Osteocyte (in vitro differentiated cells): Measurements from ENCODE around the gene OR6J1. TPM values are rescaled to one million over a fixed set of nuclear protein-coding genes. Genes with fewer than 3 reads are reported as not detected.
"Not testable (repeated sequence)": the region's sequence is repeated elsewhere in the genome, so short reads cannot be mapped to it uniquely, and the experiment has no call there.

Experiments used
- DNase-seq: peaks from one replicate; pipeline ENCODE4 v3.0.0; 2021; ENCODE audit warnings: mixed read lengths; ENCODE audit not compliant: unreplicated experiment; ENCODE audit errors: extremely low spot score
- H3K27ac Mint-ChIP-seq: one replicate; pipeline ENCODE4 v1.8.0; 2021; ENCODE audit warnings: mild to moderate bottlenecking, mixed read lengths; ENCODE audit not compliant: unreplicated experiment
- H3K27me3 Mint-ChIP-seq: one replicate; pipeline ENCODE4 v1.8.0; 2021; ENCODE audit warnings: mixed read lengths; ENCODE audit not compliant: unreplicated experiment
- H3K36me3 Mint-ChIP-seq: one replicate; pipeline ENCODE4 v1.8.0; 2021; ENCODE audit warnings: mixed read lengths; ENCODE audit not compliant: unreplicated experiment
- H3K4me1 Mint-ChIP-seq: one replicate; pipeline ENCODE4 v1.8.0; 2021; ENCODE audit warnings: mixed read lengths; ENCODE audit not compliant: unreplicated experiment
- H3K4me3 Mint-ChIP-seq: one replicate; pipeline ENCODE4 v1.8.0; 2021; ENCODE audit warnings: mild to moderate bottlenecking, moderate library complexity, mixed read lengths; ENCODE audit not compliant: unreplicated experiment
- H3K9me3 Mint-ChIP-seq: one replicate; pipeline ENCODE4 v1.8.0; 2021; ENCODE audit warnings: mixed read lengths; ENCODE audit not compliant: unreplicated experiment
- total RNA-seq: library from RNA; stranded (reverse); gene quantifications from 2 replicates; pipeline ENCODE4 v1.2.1, GENCODE V29; 2021
- TF ChIP-seq, protein P1 (sequence below): fragments of 200-600 bp; sonication (generic); IDR thresholded peaks from 2 replicates; pipeline ENCODE4 v1.5.0; 2021; ENCODE audit warnings: antibody characterized with exemption, mild to moderate bottlenecking, moderate library complexity

The OR6J1 gene
- total RNA-seq, 1 donor from 2014 or later = not detected

DNA sequence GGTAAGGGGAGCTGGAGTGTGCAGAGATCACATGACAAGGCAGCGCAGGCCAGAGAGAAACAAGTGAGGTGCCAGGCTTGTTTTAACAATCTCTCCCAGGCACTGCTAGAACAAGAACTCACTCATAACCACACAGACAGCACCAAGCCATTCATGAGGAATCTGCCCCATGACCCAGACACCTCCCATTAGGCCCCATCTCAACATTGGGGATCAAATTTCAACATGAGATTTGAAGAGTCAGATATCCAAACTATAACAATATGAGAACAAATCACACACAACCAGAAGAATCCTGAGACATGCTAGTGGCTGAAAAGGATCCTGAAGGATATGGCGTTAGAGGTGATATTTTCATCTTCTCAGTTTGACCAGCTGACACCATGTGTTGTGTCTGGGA lies 21.9 kb downstream of the OR6J1 start:
- H3K36me3 Mint-ChIP-seq = peaks cover 3% of the 10 kb centered on the region
- H3K9me3 Mint-ChIP-seq = no peaks in the 10 kb centered on the region
- H3K27ac Mint-ChIP-seq = peak overlapping the region; percentile 84
- H3K4me1 Mint-ChIP-seq = peaks cover 17% of the 10 kb centered on the region
- no peaks in the 10 kb centered on the region for H3K27me3 Mint-ChIP-seq
- no peak for DNase-seq
- no peak overlapping the region for H3K4me3 Mint-ChIP-seq
- TF ChIP-seq, protein P1, sequence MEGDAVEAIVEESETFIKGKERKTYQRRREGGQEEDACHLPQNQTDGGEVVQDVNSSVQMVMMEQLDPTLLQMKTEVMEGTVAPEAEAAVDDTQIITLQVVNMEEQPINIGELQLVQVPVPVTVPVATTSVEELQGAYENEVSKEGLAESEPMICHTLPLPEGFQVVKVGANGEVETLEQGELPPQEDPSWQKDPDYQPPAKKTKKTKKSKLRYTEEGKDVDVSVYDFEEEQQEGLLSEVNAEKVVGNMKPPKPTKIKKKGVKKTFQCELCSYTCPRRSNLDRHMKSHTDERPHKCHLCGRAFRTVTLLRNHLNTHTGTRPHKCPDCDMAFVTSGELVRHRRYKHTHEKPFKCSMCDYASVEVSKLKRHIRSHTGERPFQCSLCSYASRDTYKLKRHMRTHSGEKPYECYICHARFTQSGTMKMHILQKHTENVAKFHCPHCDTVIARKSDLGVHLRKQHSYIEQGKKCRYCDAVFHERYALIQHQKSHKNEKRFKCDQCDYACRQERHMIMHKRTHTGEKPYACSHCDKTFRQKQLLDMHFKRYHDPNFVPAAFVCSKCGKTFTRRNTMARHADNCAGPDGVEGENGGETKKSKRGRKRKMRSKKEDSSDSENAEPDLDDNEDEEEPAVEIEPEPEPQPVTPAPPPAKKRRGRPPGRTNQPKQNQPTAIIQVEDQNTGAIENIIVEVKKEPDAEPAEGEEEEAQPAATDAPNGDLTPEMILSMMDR = no peak

DNA sequence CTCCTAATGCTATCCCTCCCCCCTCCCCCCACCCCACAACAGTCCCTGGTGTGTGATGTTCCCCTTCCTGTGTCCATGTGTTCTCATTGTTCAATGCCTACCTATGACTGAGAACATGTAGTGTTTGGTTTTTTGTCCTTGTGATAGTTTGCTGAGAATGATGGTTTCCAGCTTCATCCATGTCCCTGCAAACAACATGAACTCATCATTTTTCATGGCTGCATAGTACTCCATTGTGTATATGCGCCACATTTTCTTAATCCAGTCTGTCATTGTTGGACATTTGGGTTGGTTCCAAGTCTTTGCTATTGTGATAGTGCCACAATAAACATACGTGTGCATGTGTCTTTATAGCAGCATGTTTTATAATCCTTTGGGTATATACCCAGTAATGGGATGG lies 28.4 kb downstream of the OR6J1 start:
- peaks cover 18% of the 10 kb centered on the region for H3K36me3 Mint-ChIP-seq
- not testable (repeated sequence) for DNase-seq, H3K27ac Mint-ChIP-seq, H3K27me3 Mint-ChIP-seq, H3K4me3 Mint-ChIP-seq, H3K9me3 Mint-ChIP-seq
- H3K4me1 Mint-ChIP-seq = peaks cover 37% of the 10 kb centered on the region

DNA sequence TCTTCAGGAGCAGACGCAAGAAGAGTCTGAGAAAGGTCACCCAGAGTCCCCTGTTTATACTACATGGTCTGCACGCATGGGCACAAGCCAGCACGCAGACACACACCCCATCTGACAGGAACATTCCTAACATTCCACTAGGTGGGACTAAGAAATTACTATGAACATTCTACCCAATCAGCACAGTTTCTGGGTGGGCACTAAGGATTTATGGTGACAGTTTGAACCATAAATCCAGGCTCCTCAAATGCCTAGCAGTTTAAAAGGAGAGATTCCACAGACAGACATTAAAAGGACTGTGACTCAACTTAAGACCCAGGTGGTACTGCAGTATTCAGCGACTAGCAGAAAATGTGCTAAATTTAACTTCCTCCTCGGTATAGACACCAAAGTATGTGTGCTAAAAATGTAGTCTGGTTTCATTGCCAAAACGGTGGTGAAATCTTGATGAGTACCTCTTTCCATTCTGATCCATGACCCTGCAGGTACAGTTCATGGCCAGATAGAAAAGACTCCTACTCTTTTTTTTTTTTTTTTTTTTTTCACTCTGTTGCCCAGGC lies 29.8 kb downstream of the OR6J1 start:
- TF ChIP-seq, protein P1 = no peak
- DNase-seq = peak; percentile 88
- no peaks in the 10 kb centered on the region for H3K27me3 Mint-ChIP-seq
- peaks cover 29% of the 10 kb centered on the region for H3K36me3 Mint-ChIP-seq
- H3K9me3 Mint-ChIP-seq = no peaks in the 10 kb centered on the region
- H3K4me1 Mint-ChIP-seq = peaks cover 37% of the 10 kb centered on the region
- peak overlapping the region; percentile 96 for H3K27ac Mint-ChIP-seq
- H3K4me3 Mint-ChIP-seq = no peak overlapping the region

DNA sequence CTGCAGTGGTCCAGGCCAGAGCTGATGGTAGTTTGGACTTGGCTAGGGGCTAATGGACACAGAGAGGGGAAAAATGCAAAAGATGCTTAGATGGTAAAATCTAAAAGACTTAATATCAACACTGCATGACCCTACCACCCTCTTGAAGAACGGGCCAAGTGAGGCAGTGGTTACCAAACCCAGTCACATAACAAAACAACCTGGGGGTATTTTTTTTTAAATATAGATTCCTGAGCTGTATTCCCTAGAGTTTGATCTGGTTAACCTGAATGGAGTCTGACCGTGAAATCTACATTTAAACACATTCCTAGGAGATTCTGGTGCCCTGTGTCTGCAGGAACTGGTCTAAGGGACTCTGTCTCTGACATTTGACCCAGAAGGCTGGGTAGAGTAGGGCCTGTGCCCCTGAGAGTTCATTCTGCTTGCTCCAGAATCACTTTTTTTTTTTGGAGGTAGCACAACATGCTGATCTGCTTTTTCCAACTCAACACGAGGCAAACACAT lies 30.4 kb downstream of the OR6J1 start:
- Mint-ChIP-seq H3K36me3 (peaks cover 31% of the 10 kb centered on the region), H3K4me3 (peak overlapping the region; percentile 31)

DNA sequence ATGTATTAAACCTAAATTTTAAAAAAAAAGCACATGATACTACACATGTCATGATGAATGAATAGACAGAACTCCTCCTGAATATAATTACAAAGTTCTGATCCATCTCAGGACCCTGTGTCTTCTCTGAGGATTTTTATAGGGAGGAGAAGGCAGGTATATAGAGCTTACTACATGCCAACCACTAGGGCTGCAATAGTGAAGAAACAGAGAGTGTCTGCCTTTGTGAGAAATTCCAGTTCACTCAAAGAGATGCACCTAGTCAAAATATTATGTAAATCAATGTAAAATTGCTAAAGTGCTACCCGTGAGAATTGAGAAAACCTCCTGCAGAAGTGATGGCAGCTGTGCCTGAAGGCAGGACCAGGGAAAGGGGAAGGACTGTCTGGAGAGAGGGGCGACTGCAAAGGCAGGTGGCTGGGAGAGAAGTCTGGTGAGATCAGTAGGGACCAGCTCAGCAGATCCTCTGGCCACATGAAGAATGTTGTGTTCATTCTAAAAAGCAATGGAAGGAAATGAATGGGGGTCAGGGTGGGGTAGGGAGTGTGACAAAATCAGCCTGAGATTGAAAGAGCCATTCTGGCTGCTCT lies 31.0 kb downstream of the OR6J1 start:
- DNase-seq = no peak
- peaks cover 35% of the 10 kb centered on the region for H3K36me3 Mint-ChIP-seq
- peaks cover 37% of the 10 kb centered on the region for H3K4me1 Mint-ChIP-seq
- no peaks in the 10 kb centered on the region for H3K9me3 Mint-ChIP-seq
- H3K27me3 Mint-ChIP-seq = no peaks in the 10 kb centered on the region
- H3K4me3 Mint-ChIP-seq = peak overlapping the region; percentile 31
- peak overlapping the region; percentile 96 for H3K27ac Mint-ChIP-seq
- TF ChIP-seq, protein P1 = peak; percentile 51

More for the DNA sequence above, 30.4 kb downstream of the OR6J1 start:
- Mint-ChIP-seq H3K27me3 (no peaks in the 10 kb centered on the region), H3K27ac (peak overlapping the region; percentile 96), H3K4me1 (peaks cover 37% of the 10 kb centered on the region), H3K9me3 (no peaks in the 10 kb centered on the region)
- DNase-seq = no peak
- TF ChIP-seq, protein P1 = no peak
